Left lung (tissue), 10 donors: ENCODE results near the gene TTC7B. TPM values are rescaled to one million over a fixed set of nuclear protein-coding genes. Genes with fewer than 3 reads are reported as not detected.

Experiments used
- ATAC-seq: fragments of 200-7000 bp; cut with Tn5 transposase; one replicate; pipeline ENCODE4 v1.9.1; 2020; ENCODE audit warnings: moderate library complexity
- DNase-seq, 4 donors: peaks; one replicate each; pipeline ENCODE4 v3.0.0-alpha.2; 2013 to 2020
- H3K27ac ChIP-seq, 2 donors: fragments of 200-600 bp; sonication (generic) in 1 of 2; one replicate each; pipeline versions ENCODE4 v1.5.0 to v1.8.0; 2020 to 2021
- H3K27me3 ChIP-seq, 2 donors: fragments of 200-600 bp; sonication (generic) in 1 of 2; one replicate each; pipeline versions ENCODE4 v1.5.0 to v1.8.0; 2020 to 2021
- H3K36me3 ChIP-seq, 2 donors: fragments of 200-600 bp; sonication (generic) in 1 of 2; one replicate each; pipeline versions ENCODE4 v1.5.0 to v1.8.0; 2020 to 2021
- H3K4me1 ChIP-seq, 2 donors: fragments of 200-600 bp; one replicate each; pipeline ENCODE4 v1.8.0; 2021
- H3K4me3 ChIP-seq, 2 donors: fragments of 200-600 bp; sonication (generic) in 1 of 2; one replicate each; pipeline versions ENCODE4 v1.5.0 to v1.8.0; 2020 to 2021; ENCODE audit warnings: mild to moderate bottlenecking in 1 of 2
- H3K9me3 ChIP-seq, 2 donors: fragments of 200-600 bp; sonication (generic) in 1 of 2; one replicate each; pipeline versions ENCODE4 v1.5.0 to v1.8.0; 2020 to 2021
- CTCF ChIP-seq, 2 donors: fragments of 200-600 bp; sonication (generic) in 1 of 2; IDR thresholded peaks; one replicate each; pipeline versions ENCODE4 v1.5.0 to v1.8.0; 2021; ENCODE audit warnings: antibody characterized with exemption in 2 of 2
- intact Hi-C, 2 donors: fragments of 100-400 bp; cut with DNase I; formaldehyde crosslinking; loops; one replicate each; pipeline versions ENCODE4 v1.11.2 to v1.14.2; 2022
- polyA plus RNA-seq, 6 donors: library from polyadenylated mRNA; unstranded; fragments of 120-200 nt; gene quantifications; one replicate each; pipeline ENCODE4 v1.2.1, GENCODE V29; 2013; ENCODE audit not compliant: insufficient read length in 6 of 6
- total RNA-seq, 2 donors: library from RNA; stranded (reverse); fragmentation: NEBNext Ultra II Directional; extraction: Animal tissue kit (Norgen Biotek cat#: 25700); gene quantifications; one replicate each; pipeline ENCODE4 v1.2.1, GENCODE V29; 2021
- donor health status: DM: no; HTN: yes; CAD: no.
- donor health status: DM: no; HTN: no; CAD: no.

TTC7B gene
- total and polyA plus RNA-seq, 8 donors: 26.8 to 47.5 (median 39.5) TPM

GRCh38 chr14:90534838-90535555, 281.2 kb downstream of the TTC7B start:
- TF ChIP-seq CTCF (IDR thresholded peaks at IDR 0.05): no peak
- intact Hi-C loops: no loop called here
- peaks cover 0 to 13% of the 10 kb centered on the region in 2 donors for H3K36me3 ChIP-seq

GRCh38 chr14:90534091-90534837, 282.0 kb downstream of the TTC7B start:
- H3K36me3 ChIP-seq: peaks cover 0 to 5% of the 10 kb centered on the region in 2 donors

More at GRCh38 chr14:90534838-90535555, 281.2 kb downstream of the TTC7B start:
- Histone ChIP-seq H3K27ac (no peak overlapping the region), H3K27me3 (no peaks in the 10 kb centered on the region), H3K4me3 (no peak overlapping the region), H3K9me3 (no peaks in the 10 kb centered on the region), H3K4me1 (peaks cover 0 to 17% of the 10 kb centered on the region in 2 donors)
- ATAC-seq (no peak), DNase-seq (no peak)

GRCh38 chr14:90533591-90534021, 282.6 kb downstream of the TTC7B start:
- Histone ChIP-seq H3K4me3 (no peak overlapping the region), H3K36me3 (no peaks in the 10 kb centered on the region), H3K9me3 (no peaks in the 10 kb centered on the region), H3K27ac (no peak overlapping the region), H3K27me3 (no peaks in the 10 kb centered on the region), H3K4me1 (peaks cover 0 to 17% of the 10 kb centered on the region in 2 donors)
- DNase-seq: no peak
- no peak for TF ChIP-seq CTCF (IDR thresholded peaks at IDR 0.05)
- peak; percentile 36 for ATAC-seq
- intact Hi-C loops: no loop called here

More at GRCh38 chr14:90534091-90534837, 282.0 kb downstream of the TTC7B start:
- DNase-seq: no peak
- peaks cover 0 to 17% of the 10 kb centered on the region in 2 donors for H3K4me1 ChIP-seq
- no peaks in the 10 kb centered on the region for H3K9me3 ChIP-seq
- intact Hi-C loops: no loop called here
- ATAC-seq: peak; percentile 38
- H3K27ac ChIP-seq: no peak overlapping the region
- no peak for TF ChIP-seq CTCF (IDR thresholded peaks at IDR 0.05)
- H3K27me3 ChIP-seq: no peaks in the 10 kb centered on the region
- no peak overlapping the region for H3K4me3 ChIP-seq

- H3K4me3 ChIP-seq: no peak overlapping the region
- TF ChIP-seq CTCF (IDR thresholded peaks at IDR 0.05): no peak
- H3K36me3 ChIP-seq: no peaks in the 10 kb centered on the region
- H3K4me1 ChIP-seq: peaks cover 0 to 17% of the 10 kb centered on the region in 2 donors
- DNase-seq: no peak
- H3K27me3 ChIP-seq: no peaks in the 10 kb centered on the region
- no peaks in the 10 kb centered on the region for H3K9me3 ChIP-seq
- no peak for ATAC-seq
- no peak overlapping the region for H3K27ac ChIP-seq
- intact Hi-C loops: no loop called here
Observed at GRCh38 chr14:90532826-90533525, 283.3 kb downstream of the TTC7B start.
